Measurements from ENCODE around the gene OGDH. TPM values are rescaled to one million over a fixed set of nuclear protein-coding genes. Genes with fewer than 3 reads are reported as not detected.
"Not testable (repeated sequence)": the region's sequence is repeated elsewhere in the genome, so short reads cannot be mapped to it uniquely, and the experiment has no call there.

The OGDH gene
- total RNA-seq, 1 experiment from 2014 or later: 75.1 TPM

GRCh38 chr7:44561962-44562621 is 44.3 kb upstream of the OGDH start:
- intact Hi-C loops (cut with micrococcal nuclease): no loop called here
- Mint-ChIP-seq H3K27me3 (ENCODE audit: insufficient read depth, unreplicated experiment) (no peaks in the 10 kb centered on the region), H3K4me3 (ENCODE audit: unreplicated experiment) (no peak overlapping the region), H3K36me3 (ENCODE audit: insufficient read depth, unreplicated experiment) (peaks cover 26% of the 10 kb centered on the region), H3K27ac (ENCODE audit: low read depth, unreplicated experiment) (no peak overlapping the region), H3K4me1 (ENCODE audit: insufficient read depth, unreplicated experiment) (peaks cover 16% of the 10 kb centered on the region), H3K9me3 (ENCODE audit: unreplicated experiment) (no peaks in the 10 kb centered on the region)
- ChIA-PET POLR2A (interaction anchor here (0.6 to 6.7 kb wide), 5 partner anchors 11 to 193 kb away, joined by 3 to 55 read pairs (median 3); partner anchors contain the start of genes DDX56 and NUDCD3), CTCF (interaction anchor here (0.6 to 4.3 kb wide), 3 partner anchors 12 to 321 kb away, joined by 3 to 23 read pairs (median 9); partner anchors contain the start of gene DDX56)
- no TSS peak for BruUV-seq (replicated peaks)
- TF ChIP-seq CTCF (IDR thresholded peaks at IDR 0.05; ENCODE audit: unreplicated experiment): no peak
- peak; percentile 79 for DNase-seq (ENCODE audit: unreplicated experiment)

GRCh38 chr7:44562622-44562962 is 43.8 kb upstream of the OGDH start:
- H3K4me3 Mint-ChIP-seq (ENCODE audit: unreplicated experiment); H3K27me3 Mint-ChIP-seq (ENCODE audit: insufficient read depth, unreplicated experiment); H3K27ac Mint-ChIP-seq (ENCODE audit: low read depth, unreplicated experiment); H3K9me3 Mint-ChIP-seq (ENCODE audit: unreplicated experiment); intact Hi-C loops (cut with micrococcal nuclease); DNase-seq (ENCODE audit: unreplicated experiment): not testable (repeated sequence)
- H3K36me3 Mint-ChIP-seq (ENCODE audit: insufficient read depth, unreplicated experiment): peaks cover 29% of the 10 kb centered on the region
- H3K4me1 Mint-ChIP-seq (ENCODE audit: insufficient read depth, unreplicated experiment): peaks cover 16% of the 10 kb centered on the region
- POLR2A ChIA-PET: interaction anchor here (0.6 to 6.7 kb wide), 5 partner anchors 11 to 416 kb away, joined by 3 to 55 read pairs (median 4); partner anchors contain the start of genes DDX56 and NUDCD3
- TSS peak; percentile 16 for BruUV-seq (replicated peaks)
- CTCF ChIA-PET: interaction anchor here (0.6 to 4.3 kb wide), 3 partner anchors 11 to 322 kb away, joined by 3 to 23 read pairs (median 9); partner anchors contain the start of gene DDX56

- BruUV-seq (replicated peaks): TSS peak; percentile 4
- ChIA-PET POLR2A (interaction anchor here (0.6 to 6.7 kb wide), 4 partner anchors 10 to 417 kb away, joined by 3 to 55 read pairs (median 10); partner anchors contain the start of genes DDX56 and NPC1L1), CTCF (interaction anchor here (0.7 to 4.6 kb wide), 6 partner anchors 11 to 498 kb away, joined by 3 to 51 read pairs (median 30); partner anchors contain the start of genes DDX56 and NUDCD3)
- intact Hi-C loops (cut with micrococcal nuclease): no loop called here
- H3K4me3 Mint-ChIP-seq (ENCODE audit: unreplicated experiment): no peak overlapping the region
- no peaks in the 10 kb centered on the region for H3K27me3 Mint-ChIP-seq (ENCODE audit: insufficient read depth, unreplicated experiment)
- H3K4me1 Mint-ChIP-seq (ENCODE audit: insufficient read depth, unreplicated experiment): peaks cover 16% of the 10 kb centered on the region
- H3K36me3 Mint-ChIP-seq (ENCODE audit: insufficient read depth, unreplicated experiment): peaks cover 35% of the 10 kb centered on the region
- no peaks in the 10 kb centered on the region for H3K9me3 Mint-ChIP-seq (ENCODE audit: unreplicated experiment)
- DNase-seq (ENCODE audit: unreplicated experiment): no peak
- no peak for TF ChIP-seq CTCF (IDR thresholded peaks at IDR 0.05; ENCODE audit: unreplicated experiment)
- H3K27ac Mint-ChIP-seq (ENCODE audit: low read depth, unreplicated experiment): no peak overlapping the region
Measured at GRCh38 chr7:44563171-44563679, 43.2 kb upstream of the OGDH start.

- no peak overlapping the region for H3K27ac Mint-ChIP-seq (ENCODE audit: low read depth, unreplicated experiment)
Measured at GRCh38 chr7:44564606-44565005, 41.8 kb upstream of the OGDH start.

More at GRCh38 chr7:44564606-44565005, 41.8 kb upstream of the OGDH start:
- CTCF ChIA-PET: interaction anchor here (0.6 to 4.6 kb wide), 31 partner anchors 8 to 362 kb away, joined by 3 to 51 read pairs (median 5); partner anchors contain the start of genes DDX56, NUDCD3 and TMED4
- no peaks in the 10 kb centered on the region for H3K27me3 Mint-ChIP-seq (ENCODE audit: insufficient read depth, unreplicated experiment)
- H3K9me3 Mint-ChIP-seq (ENCODE audit: unreplicated experiment): no peaks in the 10 kb centered on the region
- BruUV-seq (replicated peaks): no TSS peak
- no peak for TF ChIP-seq CTCF (IDR thresholded peaks at IDR 0.05; ENCODE audit: unreplicated experiment)
- no peak overlapping the region for H3K4me3 Mint-ChIP-seq (ENCODE audit: unreplicated experiment)
- H3K36me3 Mint-ChIP-seq (ENCODE audit: insufficient read depth, unreplicated experiment): peaks cover 49% of the 10 kb centered on the region
- DNase-seq (ENCODE audit: unreplicated experiment): no peak
- POLR2A ChIA-PET: interaction anchor here (0.7 to 6.7 kb wide), 10 partner anchors 8 to 341 kb away, joined by 3 to 55 read pairs (median 4); partner anchors contain the start of genes DDX56, NPC1L1, NUDCD3 and OGDH
- peaks cover 16% of the 10 kb centered on the region for H3K4me1 Mint-ChIP-seq (ENCODE audit: insufficient read depth, unreplicated experiment)
- intact Hi-C loops (cut with micrococcal nuclease): loop anchor here (1.0 kb wide), 3 partner anchors 74 to 323 kb away; partner anchors contain the start of gene NUDCD3
